Sigmoid colon (tissue), 7 donors: ENCODE measurements around the gene TRAF3IP1. TPM values are rescaled to one million over a fixed set of nuclear protein-coding genes. Genes with fewer than 3 reads are reported as not detected.
"Not testable (repeated sequence)": the region's sequence is repeated elsewhere in the genome, so short reads cannot be mapped to it uniquely, and the experiment has no call there.

ENCODE experiments used
- DNase-seq: peaks from one replicate; pipeline ENCODE4 v3.0.0-alpha.2; 2019
- H3K27ac ChIP-seq, 4 donors: fragments of 200-600 bp; sonication (generic); one replicate each; pipeline ENCODE4 v1.5.1; 2016 to 2019; ENCODE audit warnings: mild to moderate bottlenecking in 1 of 4
- H3K27me3 ChIP-seq, 3 donors: fragments of 200-600 bp; sonication (generic); one replicate each; pipeline ENCODE4 v1.5.1; 2019; ENCODE audit warnings: mild to moderate bottlenecking in 1 of 3
- H3K36me3 ChIP-seq, 4 donors: fragments of 200-600 bp; sonication (generic); one replicate each; pipeline ENCODE4 v1.5.1; 2016 to 2019
- H3K4me1 ChIP-seq, 4 donors: fragments of 200-600 bp; sonication (generic); one replicate each; pipeline ENCODE4 v1.5.1; 2017 to 2019
- H3K4me3 ChIP-seq, 4 donors: fragments of 200-600 bp; sonication (generic); one replicate each; pipeline ENCODE4 v1.5.1; 2017 to 2019; ENCODE audit warnings: mild to moderate bottlenecking in 2 of 4, moderate library complexity in 1 of 4
- H3K9me3 ChIP-seq, 4 donors: fragments of 200-600 bp in 3 of 4; sonication (generic) in 3 of 4; one replicate each; pipeline versions ENCODE4 v1.5.1 to v1.6.1; 2013 to 2019
- CTCF ChIP-seq, 4 experiments: fragments of 450-650 bp in 3 of 4; fragments of 200-600 bp in 1 of 4; IDR thresholded peaks; one replicate each; pipeline ENCODE4 v1.5.1; 2016 to 2019; ENCODE audit warnings: antibody characterized with exemption in 4 of 4, mild to moderate bottlenecking in 3 of 4, moderate library complexity in 2 of 4
- EP300 ChIP-seq, 4 donors: sonication (generic); formaldehyde crosslinking; IDR thresholded peaks; one replicate each; pipeline ENCODE4 v1.6.1; 2017; ENCODE audit warnings: antibody characterized with exemption in 4 of 4
- POLR2A ChIP-seq, 2 donors: fragments of 450-650 bp; IDR thresholded peaks; one replicate each; pipeline ENCODE4 v1.6.1; 2016; ENCODE audit warnings: antibody characterized with exemption in 2 of 2, mild to moderate bottlenecking in 2 of 2, moderate library complexity in 2 of 2
- POLR2AphosphoS5 ChIP-seq, 4 donors: sonication (generic); formaldehyde crosslinking; IDR thresholded peaks; one replicate each; pipeline ENCODE4 v1.6.1; 2017; ENCODE audit warnings: antibody characterized with exemption in 4 of 4
- WGBS, 2 donors: extraction: QIAGEN DNeasy Blood & Tissue Kit; methylation state at CpG; one replicate each; pipeline ENCODE4 v1.1.7; 2013; 5-methylcytosine and 5-hydroxymethylcytosine counted together
- intact Hi-C: fragments of 100-400 bp; cut with DNase I; formaldehyde crosslinking; loops from one replicate; pipeline ENCODE4 v1.15.1; 2023
- polyA plus RNA-seq, 3 donors: library from polyadenylated mRNA; stranded (reverse); fragments of 200-250 nt; gene quantifications; one replicate each; pipeline ENCODE4 v1.2.3, GENCODE V29; 2013
- total RNA-seq, 4 donors: library from RNA; depleted of rRNA; stranded (reverse); fragments of >200 nt; gene quantifications; one replicate each; pipeline ENCODE4 v1.1.0, GENCODE V29; 2016
- donor health status: healthy with polysubstance abuse.
- donor health status: Bipolar disorder and iron deficiency.
- donor health status: healthy.

Gene TRAF3IP1
- total and polyA plus RNA-seq, 7 donors: 6.9 to 20.8 (median 17.5) TPM

- Histone ChIP-seq H3K4me3 (no peak overlapping the region), H3K4me1 (peaks cover 0 to 9% (median 8%) of the 10 kb centered on the region in 4 donors), H3K27ac (no peak overlapping the region), H3K9me3 (no peaks in the 10 kb centered on the region), H3K27me3 (no peaks in the 10 kb centered on the region), H3K36me3 (no peaks in the 10 kb centered on the region)
- peak; percentile 61 for DNase-seq
- TF ChIP-seq CTCF (IDR thresholded peaks at IDR 0.05): no peak
- no peak for TF ChIP-seq POLR2AphosphoS5 (IDR thresholded peaks at IDR 0.05)
- no peak for TF ChIP-seq EP300 (IDR thresholded peaks at IDR 0.05)
- TF ChIP-seq POLR2A (IDR thresholded peaks at IDR 0.05): no peak
- intact Hi-C loops: no loop called here
- WGBS, 2 donors: 95 to 96% methylated on average over 13 of the region's 13 CpGs
Measured at GRCh38 chr2:238315031-238315595, 5.2 kb upstream of the TRAF3IP1 start.

GRCh38 chr2:238320648-238321281, 447 bp downstream of the TRAF3IP1 start:
- 1% methylated on average over 65 of the region's 65 CpGs for WGBS, 2 donors
- intact Hi-C loops: loop anchor here (2.0 kb wide), 1 partner anchor 32 kb away; the partner anchor contains the start of gene PER2
- no peaks in the 10 kb centered on the region for H3K27me3 ChIP-seq
- TF ChIP-seq CTCF (IDR thresholded peaks at IDR 0.05) (no peak), POLR2A (IDR thresholded peaks at IDR 0.05) (no peak), POLR2AphosphoS5 (IDR thresholded peaks at IDR 0.05) (no peak), EP300 (IDR thresholded peaks at IDR 0.05) (no peak)
- peak overlapping the region; percentile 61 to 94 (median 94) for H3K4me3 ChIP-seq
- H3K27ac ChIP-seq: peak overlapping the region; percentile 68 to 81 (median 76)
- H3K9me3 ChIP-seq: no peaks in the 10 kb centered on the region
- H3K4me1 ChIP-seq: peaks cover 0 to 25% (median 21%) of the 10 kb centered on the region in 4 donors
- DNase-seq: peak; percentile 66
- H3K36me3 ChIP-seq: peaks cover 0 to 19% (median 0%) of the 10 kb centered on the region in 4 donors

GRCh38 chr2:238321467-238321866, 1.1 kb downstream of the TRAF3IP1 start:
- peak overlapping the region in 3 of 4 donors; percentile 74 to 81 (median 79) for H3K27ac ChIP-seq
- peaks cover 0 to 22% (median 0%) of the 10 kb centered on the region in 4 donors for H3K36me3 ChIP-seq
- no peak for TF ChIP-seq CTCF (IDR thresholded peaks at IDR 0.05)
- TF ChIP-seq POLR2AphosphoS5 (IDR thresholded peaks at IDR 0.05): no peak
- no peak for TF ChIP-seq EP300 (IDR thresholded peaks at IDR 0.05)
- TF ChIP-seq POLR2A (IDR thresholded peaks at IDR 0.05): no peak
- no peaks in the 10 kb centered on the region for H3K9me3 ChIP-seq
- intact Hi-C loops: loop anchor here (2.0 kb wide), 1 partner anchor 33 kb away; the partner anchor contains the start of gene PER2
- 74 to 80% methylated on average over 9 of the region's 9 CpGs for WGBS, 2 donors
- H3K4me1 ChIP-seq: peaks cover 0 to 25% (median 21%) of the 10 kb centered on the region in 4 donors
- DNase-seq: peak; percentile 56
- no peaks in the 10 kb centered on the region for H3K27me3 ChIP-seq
- peak overlapping the region; percentile 61 to 94 (median 94) for H3K4me3 ChIP-seq

- 90 to 96% methylated on average over 10 of the region's 10 CpGs for WGBS, 2 donors
- Histone ChIP-seq H3K36me3 (peaks cover 0 to 26% (median 0%) of the 10 kb centered on the region in 4 donors), H3K9me3 (no peaks in the 10 kb centered on the region), H3K4me1 (peaks cover 0 to 25% (median 21%) of the 10 kb centered on the region in 4 donors), H3K4me3 (no peak overlapping the region), H3K27me3 (no peaks in the 10 kb centered on the region), H3K27ac (no peak overlapping the region)
- intact Hi-C loops: no loop called here
- peak; percentile 54 for DNase-seq
- TF ChIP-seq POLR2A (IDR thresholded peaks at IDR 0.05) (no peak), EP300 (IDR thresholded peaks at IDR 0.05) (no peak), CTCF (IDR thresholded peaks at IDR 0.05) (no peak), POLR2AphosphoS5 (IDR thresholded peaks at IDR 0.05) (no peak)
Measured at GRCh38 chr2:238322001-238322411, 1.7 kb downstream of the TRAF3IP1 start.

GRCh38 chr2:238324248-238324647, 3.9 kb downstream of the TRAF3IP1 start:
- intact Hi-C loops: not testable (repeated sequence)
- DNase-seq: peak; percentile 12
- peaks cover 0 to 49% (median 1%) of the 10 kb centered on the region in 4 donors for H3K36me3 ChIP-seq

More at GRCh38 chr2:238324248-238324647, 3.9 kb downstream of the TRAF3IP1 start:
- H3K9me3 ChIP-seq, H3K27ac ChIP-seq, H3K4me3 ChIP-seq, H3K27me3 ChIP-seq: not testable (repeated sequence)
- H3K4me1 ChIP-seq: peaks cover 0 to 24% (median 20%) of the 10 kb centered on the region in 4 donors
- WGBS, 2 donors: 96 to 98% methylated on average over 7 of the region's 7 CpGs
